GM12878 (cell line): ENCODE results near the gene CCDC136.

Experiments
- BCL3 ChIP-seq: IDR thresholded peaks from 2 replicates; pipeline ENCODE4 v1.6.1; 2011; ENCODE audit warnings: borderline replicate concordance, low read depth, mild to moderate bottlenecking, moderate library complexity, low read length; ENCODE audit not compliant: insufficient read depth, poor library complexity, severe bottlenecking
- CTCF ChIP-seq, 3 experiments: IDR thresholded peaks in 2 of 3; conservative IDR thresholded peaks in 1 of 3; 2 replicates each; pipeline ENCODE4 v1.5.1; 2011; ENCODE audit warnings: low read depth in 3 of 3, low read length in 3 of 3, mild to moderate bottlenecking in 3 of 3, control low read depth in 2 of 3, moderate library complexity in 2 of 3, inconsistent platforms in 1 of 3, mixed read lengths in 1 of 3; ENCODE audit not compliant: control insufficient read depth in 2 of 3, insufficient read depth in 1 of 3; ENCODE audit errors: extremely low read depth in 1 of 3
- HDAC2 ChIP-seq: fragments of 200-600 bp; sonication (generic); IDR thresholded peaks from 2 replicates; pipeline ENCODE4 v1.6.1; 2017
- JUNB ChIP-seq: IDR thresholded peaks from 2 replicates; pipeline ENCODE4 v1.6.1; 2016; ENCODE audit warnings: antibody characterized with exemption, mild to moderate bottlenecking

GRCh38 chr7:128839751-128840177 is 48.0 kb downstream of the CCDC136 start:
- TF ChIP-seq BCL3 (no peak), JUNB (no peak), CTCF (IDR thresholded peaks at IDR 0.05 in 2 of 3, conservative IDR thresholded peaks at IDR 0.05 in 1 of 3; ENCODE audit: control insufficient read depth in 2 of 3, extremely low read depth in 1 of 3, insufficient read depth in 1 of 3, low read depth in 3 of 3, low read length in 3 of 3) (no peak), HDAC2 (no peak)
